HCT116 (cell line): ENCODE measurements around the gene POFUT2. TPM values are rescaled to one million over a fixed set of nuclear protein-coding genes. Genes with fewer than 3 reads are reported as not detected.

Source experiments
- ATAC-seq: fragments of 200-7000 bp; cut with Tn5 transposase; 2 replicates; pipeline ENCODE4 v1.9.1; 2020; ENCODE audit warnings: mild to moderate bottlenecking, moderate library complexity
- BruUV-seq: library from RNA; stranded (reverse); fragments of 400-500 nt; replicated peaks from 2 replicates; lab custom pipeline; 2021; lab: Mats Ljungman, UMichigan
- CTCF ChIA-PET: fragments of 300-600 bp; sonication (Branson Sonifier 250); formaldehyde crosslinking; loops from one replicate; lab custom pipeline; 2021; ENCODE audit warnings: antibody characterized with exemption; lab: Charles Lee
- POLR2A ChIA-PET: fragments of 300-600, 350-600 bp; sonication (Branson Sonifier 250); formaldehyde crosslinking; loops from one replicate; lab custom pipeline; 2021; ENCODE audit warnings: antibody characterized with exemption; lab: Charles Lee
- RAD21 ChIA-PET, 2 experiments: fragments of 300-600 bp; sonication (Branson Sonifier 250); formaldehyde crosslinking; loops; one replicate each; lab custom pipeline; 2023; ENCODE audit warnings: low total read pairs in 2 of 2; ENCODE audit not compliant: uncharacterized antibody in 2 of 2, unreplicated experiment in 2 of 2, low non-redundant PET in 1 of 2; lab: Charles Lee
- DNase-seq: peaks from one replicate; pipeline ENCODE4 v3.0.0-alpha.2; 2010; ENCODE audit warnings: low read depth, low spot score
- H2AFZ ChIP-seq: fragments of 200-600 bp; shearing (Covaris generic), sonication (generic); 2 replicates; pipeline ENCODE4 v1.6.1; 2017; ENCODE audit warnings: low read depth, mixed run types, mixed read lengths, antibody characterized with exemption, low read length; ENCODE audit not compliant: poor library complexity, severe bottlenecking
- H3K27ac ChIP-seq: 2 replicates; pipeline ENCODE4 v1.5.1; 2012; ENCODE audit warnings: low read depth, low read length
- H3K27me3 ChIP-seq: fragments of 200-600 bp; sonication (generic); 2 replicates; pipeline ENCODE4 v1.6.1; 2016; ENCODE audit warnings: mixed run types, low read length, mixed read lengths; ENCODE audit not compliant: insufficient read depth
- H3K36me3 ChIP-seq, 2 experiments: fragments of 200-500 bp in 1 of 2; fragments of 200-600 bp in 1 of 2; sonication (Bioruptor generic) in 1 of 2; sonication (generic) in 1 of 2; 2 replicates each; pipeline versions ENCODE4 v1.5.1 to v1.6.1; 2014 to 2016; ENCODE audit warnings: low read length in 2 of 2, inconsistent platforms in 1 of 2, mixed read lengths in 1 of 2, mixed run types in 1 of 2; ENCODE audit not compliant: insufficient read depth in 2 of 2, control insufficient read depth in 1 of 2
- H3K4me1 ChIP-seq, 2 experiments: fragments of 200-600 bp in 1 of 2; sonication (generic) in 1 of 2; 2 replicates each; pipeline versions ENCODE4 v1.5.1 to v1.6.1; 2012 to 2017; ENCODE audit warnings: low read length in 2 of 2, inconsistent platforms in 1 of 2, mild to moderate bottlenecking in 1 of 2, mixed read lengths in 1 of 2, mixed run types in 1 of 2, moderate library complexity in 1 of 2; ENCODE audit not compliant: insufficient read depth in 2 of 2, control insufficient read depth in 1 of 2
- H3K4me2 ChIP-seq: fragments of 200-600 bp; sonication (generic); 2 replicates; pipeline ENCODE4 v1.6.1; 2017; ENCODE audit warnings: mixed run types, low read length, mixed read lengths
- H3K4me3 ChIP-seq, 2 experiments: fragments of 200-600 bp in 1 of 2; sonication (generic) in 1 of 2; replicated peaks in 1 of 2; 2 replicates each; pipeline ENCODE4 v1.5.1; 2011 to 2016; ENCODE audit warnings: low read length in 2 of 2, control low read depth in 1 of 2, low read depth in 1 of 2, mild to moderate bottlenecking in 1 of 2, mixed read lengths in 1 of 2, mixed run types in 1 of 2
- H3K79me2 ChIP-seq: fragments of 200-600 bp; sonication (generic); 2 replicates; pipeline ENCODE4 v1.6.1; 2017; ENCODE audit warnings: mild to moderate bottlenecking, mixed run types, low read length, moderate library complexity, mixed read lengths; ENCODE audit not compliant: insufficient read depth
- H3K9ac ChIP-seq: fragments of 200-600 bp; sonication (generic); 2 replicates; pipeline ENCODE4 v1.6.1; 2016; ENCODE audit warnings: low read length, mixed read lengths
- H3K9me2 ChIP-seq: fragments of 200-600 bp; sonication (generic), shearing (Covaris generic); 2 replicates; pipeline ENCODE4 v1.6.1; 2017; ENCODE audit warnings: mixed run types, mild to moderate bottlenecking, moderate library complexity; ENCODE audit not compliant: insufficient read depth
- H3K9me3 ChIP-seq, 2 experiments: fragments of 200-500 bp in 1 of 2; fragments of 200-600 bp in 1 of 2; sonication (Bioruptor generic) in 1 of 2; sonication (generic) in 1 of 2; 2 replicates each; pipeline ENCODE4 v1.6.1; 2014 to 2017; ENCODE audit warnings: low read length in 2 of 2, mixed read lengths in 2 of 2, inconsistent platforms in 1 of 2, low read depth in 1 of 2, mild to moderate bottlenecking in 1 of 2, mixed run types in 1 of 2, moderate library complexity in 1 of 2; ENCODE audit not compliant: control insufficient read depth in 1 of 2, insufficient read depth in 1 of 2
- H4K20me1 ChIP-seq: fragments of 200-600 bp; sonication (generic), shearing (Covaris generic); 2 replicates; pipeline ENCODE4 v1.6.1; 2017; ENCODE audit warnings: mixed run types, mild to moderate bottlenecking, moderate library complexity; ENCODE audit not compliant: insufficient read depth
- ATF3 ChIP-seq: IDR thresholded peaks from 2 replicates; pipeline ENCODE4 v1.6.1; 2012
- CBX3 ChIP-seq: IDR thresholded peaks from 2 replicates; pipeline ENCODE4 v1.6.1; 2012; ENCODE audit warnings: low read depth
- CEBPB ChIP-seq: IDR thresholded peaks from 2 replicates; pipeline ENCODE4 v1.6.1; 2012; ENCODE audit warnings: low read depth
- CTCF ChIP-seq, 3 experiments: fragments of 200-600 bp in 1 of 3; sonication (generic) in 1 of 3; IDR thresholded peaks in 2 of 3; conservative IDR thresholded peaks in 1 of 3; 2 replicates each; pipeline ENCODE4 v1.5.1; 2012 to 2017; ENCODE audit warnings: low read depth in 2 of 3, low read length in 2 of 3, antibody characterized with exemption in 1 of 3, borderline replicate concordance in 1 of 3, control low read depth in 1 of 3, mild to moderate bottlenecking in 1 of 3, mixed read lengths in 1 of 3, mixed run types in 1 of 3, moderate library complexity in 1 of 3; ENCODE audit not compliant: insufficient read depth in 1 of 3
- EGR1 ChIP-seq: IDR thresholded peaks from 2 replicates; pipeline ENCODE4 v1.6.1; 2012; ENCODE audit warnings: low read depth
- ELF1 ChIP-seq: IDR thresholded peaks from 2 replicates; pipeline ENCODE4 v1.6.1; 2012; ENCODE audit warnings: low read depth, borderline replicate concordance
- EZH2 ChIP-seq: fragments of 200-600 bp; sonication (generic); IDR thresholded peaks from 2 replicates; pipeline ENCODE4 v1.6.1; 2017; ENCODE audit warnings: antibody characterized with exemption, mixed run types
- EZH2phosphoT487 ChIP-seq: fragments of 200-600 bp; IDR thresholded peaks from 2 replicates; pipeline ENCODE4 v1.6.1; 2018; ENCODE audit warnings: antibody characterized with exemption, borderline replicate concordance
- FOSL1 ChIP-seq: IDR thresholded peaks from 2 replicates; pipeline ENCODE4 v1.6.1; 2012; ENCODE audit warnings: low read depth
- JUND ChIP-seq: IDR thresholded peaks from 2 replicates; pipeline ENCODE4 v1.6.1; 2012
- MAX ChIP-seq: IDR thresholded peaks from 2 replicates; pipeline ENCODE4 v1.6.1; 2012
- POLR2A ChIP-seq: IDR thresholded peaks from 2 replicates; pipeline ENCODE4 v1.7.0; 2011; ENCODE audit warnings: borderline replicate concordance; ENCODE audit not compliant: insufficient read depth, insufficient read length; ENCODE audit errors: extremely low read depth
- POLR2AphosphoS5 ChIP-seq: IDR thresholded peaks from 2 replicates; pipeline ENCODE4 v1.6.1; 2011; ENCODE audit warnings: mild to moderate bottlenecking, low read depth, low read length, moderate library complexity
- RAD21 ChIP-seq: IDR thresholded peaks from 2 replicates; pipeline ENCODE4 v1.6.1; 2012; ENCODE audit warnings: low read depth, mild to moderate bottlenecking
- REST ChIP-seq: IDR thresholded peaks from 2 replicates; pipeline ENCODE4 v1.6.1; 2012; ENCODE audit warnings: low read depth
- SRF ChIP-seq: IDR thresholded peaks from 2 replicates; pipeline ENCODE4 v1.6.1; 2012; ENCODE audit warnings: low read depth
- TCF7L2 ChIP-seq: IDR thresholded peaks from 2 replicates; pipeline ENCODE4 v1.7.0; 2011; ENCODE audit warnings: borderline replicate concordance, inconsistent platforms; ENCODE audit not compliant: insufficient read depth, insufficient read length; ENCODE audit errors: extremely low read depth
- ZBTB33 ChIP-seq: IDR thresholded peaks from 2 replicates; pipeline ENCODE4 v1.6.1; 2011; ENCODE audit warnings: mild to moderate bottlenecking, low read length, moderate library complexity; ENCODE audit not compliant: insufficient replicate concordance; ENCODE audit errors: extremely low read depth
- ZFX ChIP-seq: fragments of 450-650 bp; IDR thresholded peaks from 2 replicates; pipeline ENCODE4 v1.6.1; 2017
- ZNF274 ChIP-seq: fragments of 200-500 bp; sonication (Bioruptor generic); IDR thresholded peaks from 2 replicates; pipeline ENCODE4 v1.6.1; 2014; ENCODE audit warnings: mild to moderate bottlenecking, low read depth, low read length, inconsistent platforms
- intact Hi-C: fragments of 100-400 bp; cut with micrococcal nuclease; formaldehyde crosslinking; loops from 2 replicates; pipeline ENCODE4 v1.10.0; 2022
- total RNA-seq: library from RNA; stranded (reverse); gene quantifications from one replicate; pipeline ENCODE4 v1.2.1, GENCODE V29; 2021; ENCODE audit not compliant: unreplicated experiment

POFUT2 gene
- total RNA-seq, 1 experiment from 2014 or later: 20.5 TPM

- Histone ChIP-seq H4K20me1 (no peaks in the 10 kb centered on the region), H3K4me2 (no peak overlapping the region), H3K4me3 (no peak overlapping the region), H3K36me3 (no peaks in the 10 kb centered on the region), H2AFZ (no peak overlapping the region), H3K27me3 (no peaks in the 10 kb centered on the region), H3K9me2 (no peaks in the 10 kb centered on the region), H3K9ac (no peak overlapping the region), H3K4me1 (peaks cover 0 to 7% of the 10 kb centered on the region in 2 experiments; a peak in 1 of 4 replicates), H3K27ac (no peak overlapping the region), H3K9me3 (peaks cover 0 to 1% of the 10 kb centered on the region in 2 experiments; a peak in 1 of 4 replicates), H3K79me2 (no peaks in the 10 kb centered on the region)
- ChIA-PET RAD21 (no interaction called here), POLR2A (no interaction called here), CTCF (no interaction called here)
- BruUV-seq: no TSS peak
- DNase-seq (no peak), ATAC-seq (no peak)
- TF ChIP-seq REST (no peak), ELF1 (no peak), SRF (no peak), ATF3 (no peak), TCF7L2 (no peak), ZBTB33 (no peak), EGR1 (no peak), POLR2AphosphoS5 (no peak), EZH2phosphoT487 (no peak), MAX (no peak), ZFX (no peak), RAD21 (no peak), FOSL1 (no peak), EZH2 (no peak), ZNF274 (no peak), POLR2A (no peak), CTCF (IDR thresholded peaks at IDR 0.05 in 2 of 3, conservative IDR thresholded peaks at IDR 0.05 in 1 of 3; ENCODE audit: borderline replicate concordance in 1 of 3, insufficient read depth in 1 of 3, low read depth in 2 of 3, low read length in 2 of 3) (no peak), JUND (no peak), CBX3 (no peak), CEBPB (no peak)
- intact Hi-C loops: no loop called here
Measured at GRCh38 chr21:45249626-45250025, 38.1 kb downstream of the POFUT2 start.
